GM19239 (cell line): ENCODE data around the gene GTF3C6.
"Not testable (repeated sequence)": the region's sequence is repeated elsewhere in the genome, so short reads cannot be mapped to it uniquely, and the experiment has no call there.

Experiments used
- DNase-seq: peaks from one replicate; pipeline ENCODE4 v3.0.0; 2011; ENCODE audit warnings: low spot score; ENCODE audit not compliant: insufficient read length
- FAIRE-seq: peaks from 2 replicates; lab custom pipeline; 2011; peaks lifted over from hg19 to GRCh38; lab: Jason Lieb, UNC

GTF3C6 gene

DNA sequence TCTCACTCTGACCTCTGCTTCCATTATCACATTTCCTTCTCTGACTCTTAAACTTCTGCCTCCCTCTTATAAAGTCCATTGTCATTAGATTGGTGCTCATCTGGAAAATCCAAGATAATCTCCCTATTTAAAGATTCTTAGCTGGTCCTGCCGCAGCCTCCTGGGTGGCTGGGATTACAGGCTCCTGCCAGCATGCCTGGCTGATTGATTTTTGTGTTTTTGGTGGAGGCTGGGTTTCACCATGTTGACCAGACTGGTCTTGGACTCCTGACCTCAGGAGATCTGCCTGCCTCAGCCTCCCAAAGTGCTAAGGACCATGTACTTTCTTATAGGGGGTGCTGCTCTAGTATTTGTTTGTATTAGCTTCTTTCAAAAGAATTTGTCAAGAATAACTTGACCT is 18.1 kb downstream of the GTF3C6 start:
- FAIRE-seq (no peak), DNase-seq (no peak)

DNA sequence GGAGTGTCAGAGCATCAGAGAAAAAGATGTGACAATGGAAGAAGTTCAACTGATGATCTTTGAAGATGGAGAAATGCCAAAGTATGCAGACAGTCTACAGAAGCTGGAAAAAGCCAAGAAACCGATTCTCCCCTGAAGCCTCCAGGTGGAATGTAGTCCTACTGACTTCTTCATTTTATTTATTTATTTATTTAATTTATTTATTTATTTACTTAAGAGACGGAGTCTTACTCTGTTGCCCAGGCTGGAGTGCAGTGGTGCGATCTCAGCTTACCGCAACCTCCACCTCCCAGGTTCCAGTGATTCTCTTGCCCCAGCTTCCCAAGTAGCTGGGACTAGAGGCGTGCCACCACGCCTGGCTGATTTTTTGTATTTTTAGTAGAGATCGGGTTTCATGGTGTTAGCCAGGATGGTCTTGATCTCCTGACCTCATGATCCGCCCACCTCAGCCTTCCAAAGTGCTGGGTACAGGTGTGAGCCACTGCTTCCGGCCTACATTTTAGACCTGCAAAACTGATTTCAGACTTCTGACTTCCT is 21.1 kb downstream of the GTF3C6 start:
- FAIRE-seq (no peak), DNase-seq (no peak)

DNA sequence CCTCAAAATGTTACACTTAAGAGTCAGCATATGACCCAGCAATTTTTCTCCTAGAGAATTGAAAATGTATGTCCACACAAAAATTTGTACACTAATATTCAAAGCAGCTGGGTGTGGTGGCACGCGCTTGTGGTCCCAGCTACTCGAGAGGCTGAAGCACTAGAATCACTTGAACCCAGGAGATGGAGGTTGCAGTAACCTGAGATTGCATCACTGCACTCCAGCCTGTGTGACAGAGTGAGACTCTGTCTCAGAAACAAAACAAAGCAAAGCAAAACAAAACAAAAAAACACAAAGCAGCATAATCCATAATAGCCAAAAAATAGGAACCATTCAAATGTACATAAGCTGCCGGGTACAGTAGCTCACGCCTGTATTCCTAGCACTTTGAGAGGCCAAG is 21.7 kb downstream of the GTF3C6 start:
- DNase-seq: no peak
- FAIRE-seq: no peak

DNA sequence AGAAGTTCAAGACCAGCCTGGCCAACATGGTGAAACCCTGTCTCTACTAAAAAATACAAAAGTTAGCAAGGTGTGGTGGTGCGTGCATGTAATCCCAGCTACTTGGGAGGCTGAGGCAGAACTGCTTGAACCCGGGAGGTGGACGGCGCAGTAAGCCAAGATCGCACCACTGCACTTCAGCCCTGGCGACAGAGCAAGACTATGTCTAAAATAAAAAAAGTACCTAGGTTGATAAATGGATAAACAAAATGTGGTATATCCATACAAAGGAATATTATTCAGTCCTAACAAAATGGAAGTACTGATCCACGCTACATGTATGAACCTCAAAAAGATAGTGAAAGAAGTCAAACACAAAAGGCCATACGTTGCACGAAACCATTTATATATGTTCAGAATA is 22.1 kb downstream of the GTF3C6 start:
- FAIRE-seq (no peak), DNase-seq (no peak)

DNA sequence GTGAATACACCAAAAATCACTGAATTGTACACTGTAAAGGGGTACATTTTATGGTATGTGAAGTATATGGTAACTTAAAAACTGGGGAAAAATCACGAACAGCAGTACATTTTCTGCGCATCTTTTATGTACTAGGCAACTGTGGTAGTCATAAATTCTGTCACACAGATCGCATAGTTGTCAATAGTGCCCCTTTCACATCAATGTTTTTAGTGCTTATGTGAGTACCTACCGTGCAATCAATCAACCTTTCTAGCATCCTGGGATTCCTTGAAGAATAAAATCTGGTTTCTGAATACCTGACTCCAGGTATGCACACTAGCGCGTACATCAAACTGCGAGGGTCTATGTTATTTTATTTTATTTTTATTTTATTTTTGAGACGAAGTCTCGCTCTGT is 22.7 kb downstream of the GTF3C6 start:
- DNase-seq (no peak), FAIRE-seq (no peak)

DNA sequence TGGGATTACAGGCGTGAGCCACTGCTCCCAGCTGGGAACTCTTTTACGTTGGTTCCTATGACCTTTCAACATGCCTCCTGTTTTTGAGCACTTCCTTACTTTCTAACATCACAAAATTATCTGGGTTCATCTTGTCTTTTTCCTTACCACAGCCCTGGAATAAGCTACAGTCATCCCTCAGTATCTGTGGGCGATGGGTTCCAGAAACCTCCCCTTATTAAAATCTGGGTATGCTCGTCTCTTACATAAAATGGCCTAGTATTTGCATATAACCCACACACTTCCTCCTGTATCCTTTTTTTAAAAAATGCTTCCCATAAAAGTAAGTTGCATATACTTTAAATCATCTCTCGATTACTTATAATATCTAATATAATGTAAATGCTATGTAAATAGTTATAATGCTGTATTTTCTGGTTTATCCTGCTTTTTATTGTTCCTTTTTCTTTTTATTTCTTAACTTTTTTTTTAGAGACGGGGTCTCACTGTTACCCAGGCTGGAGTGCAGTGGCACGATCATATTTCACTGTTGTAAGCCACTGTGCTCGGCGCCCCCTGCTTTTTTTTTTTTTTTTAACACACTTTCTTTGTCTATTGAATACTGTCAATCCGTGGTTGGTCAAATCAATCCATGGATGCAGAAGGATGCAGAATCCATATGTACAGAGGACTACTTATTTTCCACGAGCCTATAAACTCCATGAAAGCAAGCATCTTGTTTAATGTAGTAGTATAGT is 32.5 kb downstream of the GTF3C6 start:
- no peak for FAIRE-seq
- no peak for DNase-seq

DNA sequence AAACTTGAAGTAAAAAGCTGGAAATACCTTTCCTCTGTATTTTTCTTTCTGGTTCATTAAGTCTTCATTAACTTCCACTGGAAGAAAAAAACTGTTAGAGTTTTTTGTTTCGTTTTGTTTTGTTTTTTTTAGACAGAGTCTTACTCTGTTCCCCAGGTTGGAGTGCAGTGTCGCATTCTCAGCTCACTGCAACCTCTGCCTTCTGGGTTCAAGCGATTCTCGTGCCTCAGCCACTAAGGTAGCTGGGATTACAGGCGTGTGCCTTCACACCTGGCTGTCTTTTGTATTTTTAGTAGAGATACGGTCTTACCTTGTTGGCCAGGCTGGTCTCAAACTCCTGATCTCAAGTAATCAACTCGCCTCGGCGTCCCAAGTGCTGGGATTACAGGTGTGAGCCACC is 38.2 kb downstream of the GTF3C6 start:
- FAIRE-seq (no peak), DNase-seq (no peak)

DNA sequence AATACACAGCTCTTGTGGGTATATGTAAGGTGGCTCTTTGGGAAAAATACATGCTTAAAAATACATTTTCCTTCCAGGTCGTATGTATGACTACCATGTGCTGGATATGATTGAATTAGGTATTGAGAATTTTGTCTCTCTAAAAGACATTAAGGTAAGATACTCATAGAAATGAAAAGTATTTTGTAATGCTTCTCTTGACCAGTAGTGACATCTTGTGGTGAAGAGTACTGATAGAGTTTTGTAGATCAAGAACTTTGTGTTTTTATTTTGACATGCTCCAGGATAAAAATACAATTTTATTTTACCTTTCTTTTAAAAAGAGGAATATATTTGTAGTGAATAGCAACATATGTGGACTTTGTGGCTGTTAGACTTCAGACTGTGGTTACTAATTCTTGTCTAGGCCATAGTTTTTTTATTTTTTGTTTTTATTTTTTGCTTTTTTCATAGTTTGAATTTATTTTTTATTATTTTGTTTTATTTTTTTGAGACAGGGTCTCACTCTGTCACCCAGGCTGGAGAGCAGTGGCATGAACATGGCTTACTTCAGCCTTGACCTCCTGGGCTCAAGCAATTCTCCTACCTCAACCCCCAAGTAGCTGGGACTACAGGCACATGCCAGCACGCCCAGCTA is 41.2 kb downstream of the GTF3C6 start:
- peak; percentile 8 for FAIRE-seq
- DNase-seq: no peak

DNA sequence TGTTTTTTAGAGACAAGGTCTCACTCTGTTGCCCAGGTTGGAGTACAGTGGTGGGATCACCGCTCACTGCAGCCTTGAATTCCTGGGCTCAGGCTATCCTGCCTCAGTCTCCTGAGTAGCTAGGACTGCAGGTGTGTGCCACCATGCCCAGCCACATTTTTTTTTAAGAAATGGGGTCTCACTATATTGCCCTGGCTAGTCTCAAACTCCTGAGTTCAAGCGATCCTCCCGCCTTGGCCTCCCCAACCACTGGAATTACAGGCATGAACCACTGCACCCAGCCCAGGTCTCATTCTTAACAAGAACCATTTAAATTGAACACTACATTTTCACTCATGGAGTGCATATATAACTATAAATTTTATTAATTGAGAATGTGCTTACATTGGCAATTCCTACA is 43.8 kb downstream of the GTF3C6 start:
- no peak for DNase-seq
- no peak for FAIRE-seq

DNA sequence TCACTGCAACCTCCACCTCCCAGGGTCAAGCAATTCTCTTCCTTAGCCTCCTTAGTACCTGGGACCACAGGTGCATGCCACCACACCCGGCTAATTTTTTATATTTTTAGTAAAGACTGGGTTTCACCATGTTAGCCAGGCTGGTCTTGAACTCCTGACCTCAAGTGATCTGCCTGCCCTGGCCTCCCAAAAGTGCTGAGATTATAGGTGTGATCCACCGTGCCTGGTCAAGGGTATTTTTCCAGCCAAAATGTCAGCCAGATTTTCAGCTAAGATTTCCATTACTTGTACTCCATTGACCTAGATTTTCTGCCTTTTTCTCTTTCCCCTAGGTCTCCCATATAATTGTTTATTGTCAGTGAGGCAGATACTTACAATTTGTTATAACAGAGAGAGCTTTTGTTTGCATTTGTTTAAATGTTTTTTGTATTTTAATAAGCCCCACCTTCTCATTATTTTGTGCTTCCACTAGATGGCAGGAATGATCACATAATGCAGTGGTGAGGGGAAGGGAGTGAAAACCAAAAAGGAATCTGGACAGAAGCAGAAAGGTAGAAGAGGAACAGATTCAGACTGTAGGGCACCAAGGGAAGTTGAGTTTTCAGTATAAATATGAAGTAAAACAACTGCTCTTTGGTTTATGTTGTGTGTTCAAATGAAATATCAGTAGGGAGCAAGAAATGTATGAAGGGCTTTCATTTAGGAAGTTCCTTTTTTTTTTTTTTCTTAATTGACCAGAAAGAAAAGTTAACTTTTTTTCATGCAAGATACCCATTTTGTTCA is 53.0 kb downstream of the GTF3C6 start:
- peak; percentile 52 for DNase-seq
- peak; percentile 83 for FAIRE-seq

DNA sequence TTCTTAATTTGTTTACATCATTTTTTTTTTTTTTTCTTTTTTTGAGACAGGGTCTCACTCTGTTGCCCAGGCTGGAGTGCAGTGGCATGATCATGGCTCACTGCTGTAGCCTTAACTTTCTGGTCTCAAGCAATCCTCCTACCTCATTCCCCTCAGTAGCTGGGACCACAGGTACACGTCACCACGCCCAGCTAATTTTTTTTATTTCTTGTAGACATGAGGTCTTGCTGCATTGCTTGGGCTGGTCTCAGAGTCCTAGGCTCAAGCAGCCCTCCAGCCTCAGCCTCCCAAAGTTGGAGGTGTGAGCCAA is 53.6 kb downstream of the GTF3C6 start:
- no peak for FAIRE-seq
- no peak for DNase-seq

DNA sequence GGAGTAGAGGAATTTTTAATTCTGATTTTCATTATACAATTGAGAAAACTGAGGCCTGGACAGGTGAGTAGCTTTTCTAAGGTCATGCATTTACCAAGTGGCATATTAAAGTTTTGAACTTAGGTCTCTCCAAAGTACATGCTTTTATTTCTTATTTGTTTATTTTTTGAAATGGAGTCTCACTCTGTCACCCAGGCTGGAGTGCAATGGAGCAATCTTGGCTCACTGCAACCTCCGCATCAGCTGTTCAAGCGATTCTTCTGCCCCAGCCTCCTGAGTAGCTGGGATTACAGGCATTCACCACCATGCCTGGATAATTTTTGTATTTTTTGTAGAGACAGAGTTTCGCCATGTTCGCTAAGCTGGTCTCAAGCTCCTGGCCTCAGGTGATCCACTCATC is 54.0 kb downstream of the GTF3C6 start:
- not testable (repeated sequence) for FAIRE-seq, DNase-seq

DNA sequence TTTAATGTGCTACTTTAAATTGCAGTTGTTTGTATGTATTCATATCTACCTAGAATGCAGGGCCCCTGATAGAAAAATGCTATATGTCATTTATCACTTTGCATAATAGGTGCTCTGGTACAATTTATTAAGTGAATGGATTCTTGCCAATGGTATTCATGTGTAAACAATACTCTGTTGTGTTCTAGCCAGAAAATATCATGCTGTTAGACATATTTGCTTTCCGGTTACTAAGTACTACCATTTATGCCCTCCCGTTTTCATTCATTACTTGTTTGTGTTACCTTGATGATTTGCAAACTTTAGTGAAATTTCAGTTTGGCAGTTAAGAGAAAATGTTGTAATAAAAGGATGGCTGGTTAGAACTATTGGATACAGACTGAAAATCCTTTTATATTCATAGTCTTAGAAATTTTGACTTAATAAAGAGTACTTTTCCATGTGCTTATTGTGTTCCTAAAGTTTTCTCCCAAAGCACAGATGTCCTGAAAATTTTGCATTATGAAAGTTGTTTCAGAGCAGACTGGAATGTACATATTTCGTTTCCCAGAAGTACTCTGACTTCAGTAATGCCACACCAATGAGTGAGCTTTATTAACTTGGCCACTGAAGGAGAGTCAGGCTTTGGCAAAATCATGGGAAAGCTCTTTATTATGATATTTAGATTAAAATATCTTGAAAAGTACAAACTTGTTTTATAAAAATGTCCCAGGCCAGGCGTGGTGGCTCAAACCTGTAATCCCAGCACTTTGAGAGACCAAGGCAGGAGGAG is 54.8 kb downstream of the GTF3C6 start:
- peak; percentile 11 for FAIRE-seq
- no peak for DNase-seq

DNA sequence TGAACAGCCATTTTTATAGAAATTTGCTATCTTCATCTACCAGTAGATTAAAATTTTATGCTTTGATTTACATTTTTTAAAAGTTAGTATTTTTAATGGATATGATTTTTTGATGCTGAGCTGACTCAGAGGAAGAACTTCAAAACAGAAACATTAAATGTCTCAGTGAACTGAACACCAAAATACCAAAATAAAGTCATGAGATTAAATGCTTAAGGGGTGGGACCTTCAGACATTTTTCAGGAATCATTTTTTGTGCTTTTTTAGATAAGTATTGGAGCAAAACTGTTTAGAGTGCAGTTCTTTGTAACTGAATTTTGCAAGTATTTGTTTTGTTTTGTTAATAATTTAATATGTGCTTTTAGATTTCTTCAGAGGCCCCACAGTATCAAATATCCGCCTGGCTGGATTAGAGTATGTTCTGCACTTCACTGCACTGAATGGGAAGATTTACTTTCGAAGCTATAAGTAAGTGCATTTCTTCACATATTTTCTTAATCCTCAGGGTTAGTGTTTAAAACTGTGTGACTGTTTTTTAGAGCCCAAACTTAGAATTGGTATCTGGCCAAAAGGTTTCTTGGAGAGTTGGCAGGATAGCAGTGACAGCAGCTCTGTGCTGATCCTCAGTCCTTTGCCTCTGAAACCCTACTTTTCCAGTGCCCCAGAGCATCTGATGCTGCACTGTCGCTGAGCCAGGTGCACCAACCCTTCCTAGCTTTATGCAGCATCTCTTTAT is 57.1 kb downstream of the GTF3C6 start:
- no peak for DNase-seq
- FAIRE-seq: no peak

DNA sequence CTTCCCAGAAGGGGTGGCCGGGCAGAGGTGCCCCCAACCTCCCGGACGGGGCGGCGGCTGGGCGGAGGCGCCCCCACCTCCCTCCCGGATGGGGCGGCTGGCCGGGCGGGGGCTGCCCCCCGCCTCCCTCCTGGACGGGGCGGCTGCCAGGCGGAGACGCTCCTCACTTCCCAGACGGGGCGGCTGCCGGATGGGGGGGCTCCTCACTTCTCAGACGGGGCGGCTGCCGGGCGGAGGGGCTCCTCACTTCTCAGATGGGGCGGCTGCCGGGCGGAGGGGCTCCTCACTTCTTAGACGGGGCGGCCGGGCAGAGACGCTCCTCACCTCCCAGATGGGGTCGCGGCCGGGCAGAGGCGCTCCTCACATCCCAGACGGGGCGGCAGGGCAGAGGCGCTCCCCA is 58.7 kb downstream of the GTF3C6 start:
- DNase-seq, FAIRE-seq: not testable (repeated sequence)
